Nephron progenitor cell (in vitro differentiated cells): ENCODE measurements around the gene TPP1.

ENCODE experiments used
- DNase-seq: peaks from one replicate; pipeline ENCODE4 v3.0.0; 2021
- H3K27ac Mint-ChIP-seq: 2 replicates; pipeline ENCODE4 v1.8.0; 2021; ENCODE audit warnings: mild to moderate bottlenecking, moderate library complexity, mixed read lengths
- H3K27me3 Mint-ChIP-seq: 2 replicates; pipeline ENCODE4 v1.8.0; 2021; ENCODE audit warnings: mild to moderate bottlenecking, low read depth, mixed read lengths; ENCODE audit not compliant: poor library complexity
- H3K36me3 Mint-ChIP-seq: 2 replicates; pipeline ENCODE4 v1.8.0; 2021; ENCODE audit warnings: low read depth, mixed read lengths
- H3K4me1 Mint-ChIP-seq: 2 replicates; pipeline ENCODE4 v1.8.0; 2021; ENCODE audit warnings: mixed read lengths
- H3K4me3 Mint-ChIP-seq: 2 replicates; pipeline ENCODE4 v1.8.0; 2021; ENCODE audit warnings: mild to moderate bottlenecking, moderate library complexity, mixed read lengths
- H3K9me3 Mint-ChIP-seq: 2 replicates; pipeline ENCODE4 v1.8.0; 2021; ENCODE audit warnings: mild to moderate bottlenecking, moderate library complexity, mixed read lengths
- CTCF ChIP-seq: fragments of 200-600 bp; sonication (generic); IDR thresholded peaks from 2 replicates; pipeline ENCODE4 v1.5.0; 2021; ENCODE audit warnings: antibody characterized with exemption

The TPP1 gene

GRCh38 chr11:6632116-6633073, 13.2 kb upstream of the TPP1 start:
- no peak for TF ChIP-seq CTCF
- no peak for DNase-seq
- Mint-ChIP-seq H3K4me3 (no peak overlapping the region), H3K36me3 (peaks cover 58% of the 10 kb centered on the region), H3K27me3 (peaks cover 35% of the 10 kb centered on the region), H3K27ac (no peak overlapping the region), H3K9me3 (no peaks in the 10 kb centered on the region), H3K4me1 (peaks cover 5% of the 10 kb centered on the region)

GRCh38 chr11:6631361-6631890, 12.2 kb upstream of the TPP1 start:
- peaks cover 35% of the 10 kb centered on the region for H3K27me3 Mint-ChIP-seq
- TF ChIP-seq CTCF: no peak
- H3K36me3 Mint-ChIP-seq: peaks cover 65% of the 10 kb centered on the region
- H3K4me1 Mint-ChIP-seq: peaks cover 5% of the 10 kb centered on the region
- DNase-seq: no peak
- H3K9me3 Mint-ChIP-seq: no peaks in the 10 kb centered on the region
- H3K27ac Mint-ChIP-seq: no peak overlapping the region
- H3K4me3 Mint-ChIP-seq: no peak overlapping the region

GRCh38 chr11:6630632-6631291, 11.5 kb upstream of the TPP1 start:
- Mint-ChIP-seq H3K27me3 (peaks cover 35% of the 10 kb centered on the region), H3K4me1 (peaks cover 5% of the 10 kb centered on the region), H3K9me3 (no peaks in the 10 kb centered on the region), H3K27ac (no peak overlapping the region), H3K4me3 (peak overlapping the region; percentile 23), H3K36me3 (peaks cover 68% of the 10 kb centered on the region)
- no peak for TF ChIP-seq CTCF
- DNase-seq: no peak

- no peak overlapping the region for H3K4me3 Mint-ChIP-seq
- no peak for TF ChIP-seq CTCF
- no peaks in the 10 kb centered on the region for H3K9me3 Mint-ChIP-seq
- peak; percentile 53 for DNase-seq
- peaks cover 72% of the 10 kb centered on the region for H3K36me3 Mint-ChIP-seq
- peaks cover 5% of the 10 kb centered on the region for H3K4me1 Mint-ChIP-seq
- peaks cover 35% of the 10 kb centered on the region for H3K27me3 Mint-ChIP-seq
- H3K27ac Mint-ChIP-seq: no peak overlapping the region
Measured at GRCh38 chr11:6629892-6630631, 10.8 kb upstream of the TPP1 start.

GRCh38 chr11:6629573-6629891, 10.3 kb upstream of the TPP1 start:
- H3K9me3 Mint-ChIP-seq: no peaks in the 10 kb centered on the region
- H3K27me3 Mint-ChIP-seq: peaks cover 35% of the 10 kb centered on the region
- peaks cover 5% of the 10 kb centered on the region for H3K4me1 Mint-ChIP-seq
- no peak overlapping the region for H3K4me3 Mint-ChIP-seq
- no peak for TF ChIP-seq CTCF
- no peak for DNase-seq
- H3K36me3 Mint-ChIP-seq: peaks cover 74% of the 10 kb centered on the region
- no peak overlapping the region for H3K27ac Mint-ChIP-seq
